Measurements from ENCODE around the gene CENPVL1.
"Not testable (repeated sequence)": the region's sequence is repeated elsewhere in the genome, so short reads cannot be mapped to it uniquely, and the experiment has no call there.

Gene CENPVL1

DNA sequence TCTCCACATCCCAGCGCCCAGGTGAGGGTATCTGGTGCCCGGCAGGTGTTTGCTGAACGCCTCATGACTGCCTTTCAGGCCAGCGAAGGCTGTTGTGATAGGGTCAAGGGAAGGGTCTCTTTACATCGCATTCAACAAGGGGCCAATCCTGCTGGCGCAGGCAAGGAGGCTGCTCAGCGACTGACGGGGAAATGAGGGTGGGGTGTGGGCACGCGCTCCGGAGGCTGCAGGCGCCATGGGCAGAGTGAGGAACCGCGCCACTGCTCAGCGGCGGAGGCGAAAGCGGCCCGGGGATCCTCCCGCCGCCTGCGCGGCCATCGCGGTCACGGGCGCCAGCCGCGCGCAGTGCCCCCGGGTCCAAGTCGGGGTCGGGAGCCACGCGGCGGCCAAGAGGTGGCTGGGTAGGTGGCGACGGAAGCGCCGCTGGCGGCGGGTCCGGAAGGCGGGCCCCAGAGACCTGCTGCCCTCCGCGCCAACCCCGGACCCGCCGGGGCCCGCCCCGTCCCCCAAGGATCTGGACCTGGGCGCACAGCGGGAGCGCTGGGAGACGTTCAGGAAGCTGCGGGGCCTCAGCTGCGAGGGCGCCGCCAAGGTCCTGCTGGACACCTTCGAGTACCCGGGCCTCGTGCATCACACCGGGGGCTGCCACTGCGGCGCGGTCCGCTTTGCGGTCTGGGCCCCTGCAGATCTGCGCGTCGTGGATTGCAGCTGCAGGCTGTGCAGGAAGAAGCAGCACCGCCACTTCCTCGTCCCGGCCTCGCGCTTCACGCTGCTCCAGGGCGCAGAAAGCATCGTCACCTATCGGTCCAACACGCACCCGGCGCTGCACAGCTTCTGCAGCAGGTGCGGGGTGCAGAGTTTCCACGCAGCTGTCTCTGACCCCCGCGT is at the start of gene CENPVL1:
Gene CENPVL1, plus strand, starts transcription at position 236 of the 888 bp plus-strand sequence. Its CDS starts 0 bp downstream, at position 236.
- DNase-seq: not testable (repeated sequence)

DNA sequence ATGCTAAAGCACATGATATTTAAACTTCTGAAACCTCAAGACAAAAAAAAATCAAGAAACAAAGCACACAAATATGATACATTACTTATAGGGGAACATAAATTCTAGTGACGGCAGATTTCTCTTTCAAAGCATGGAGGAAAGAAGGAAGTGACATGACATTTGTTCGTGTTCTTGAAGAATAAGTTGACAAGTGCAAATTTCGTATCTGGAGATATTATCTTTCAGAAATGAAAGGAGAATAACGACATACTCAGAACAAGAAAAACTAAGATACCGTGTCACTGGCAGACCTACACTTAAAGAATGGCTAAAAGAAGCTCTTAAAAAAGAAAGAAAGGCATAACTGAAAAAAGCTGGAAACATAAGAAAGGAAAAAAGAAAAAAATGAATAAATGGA is 44.3 kb upstream of the CENPVL1 start:
- DNase-seq: no peak

GRCh38 chrX:51679689-51680433 is 30.5 kb upstream of the CENPVL1 start:
- not testable (repeated sequence) for DNase-seq

GRCh38 chrX:51681808-51682719 is 28.2 kb upstream of the CENPVL1 start:
- not testable (repeated sequence) for DNase-seq

DNA sequence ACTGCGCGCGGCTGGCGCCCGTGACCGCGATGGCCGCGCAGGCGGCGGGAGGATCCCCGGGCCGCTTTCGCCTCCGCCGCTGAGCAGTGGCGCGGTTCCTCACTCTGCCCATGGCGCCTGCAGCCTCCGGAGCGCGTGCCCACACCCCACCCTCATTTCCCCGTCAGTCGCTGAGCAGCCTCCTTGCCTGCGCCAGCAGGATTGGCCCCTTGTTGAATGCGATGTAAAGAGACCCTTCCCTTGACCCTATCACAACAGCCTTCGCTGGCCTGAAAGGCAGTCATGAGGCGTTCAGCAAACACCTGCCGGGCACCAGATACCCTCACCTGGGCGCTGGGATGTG is 27.6 kb upstream of the CENPVL1 start, which contains the start of gene CENPVL2:
Gene CENPVL2, minus strand, starts transcription at position 112 of the 343 bp plus-strand sequence. Its CDS starts 0 bp downstream, at position 112.
- not testable (repeated sequence) for DNase-seq

GRCh38 chrX:51694254-51694653 is 16.1 kb upstream of the CENPVL1 start:
- no peak for DNase-seq

GRCh38 chrX:51697397-51697796 is 12.9 kb upstream of the CENPVL1 start:
- DNase-seq: no peak

DNA sequence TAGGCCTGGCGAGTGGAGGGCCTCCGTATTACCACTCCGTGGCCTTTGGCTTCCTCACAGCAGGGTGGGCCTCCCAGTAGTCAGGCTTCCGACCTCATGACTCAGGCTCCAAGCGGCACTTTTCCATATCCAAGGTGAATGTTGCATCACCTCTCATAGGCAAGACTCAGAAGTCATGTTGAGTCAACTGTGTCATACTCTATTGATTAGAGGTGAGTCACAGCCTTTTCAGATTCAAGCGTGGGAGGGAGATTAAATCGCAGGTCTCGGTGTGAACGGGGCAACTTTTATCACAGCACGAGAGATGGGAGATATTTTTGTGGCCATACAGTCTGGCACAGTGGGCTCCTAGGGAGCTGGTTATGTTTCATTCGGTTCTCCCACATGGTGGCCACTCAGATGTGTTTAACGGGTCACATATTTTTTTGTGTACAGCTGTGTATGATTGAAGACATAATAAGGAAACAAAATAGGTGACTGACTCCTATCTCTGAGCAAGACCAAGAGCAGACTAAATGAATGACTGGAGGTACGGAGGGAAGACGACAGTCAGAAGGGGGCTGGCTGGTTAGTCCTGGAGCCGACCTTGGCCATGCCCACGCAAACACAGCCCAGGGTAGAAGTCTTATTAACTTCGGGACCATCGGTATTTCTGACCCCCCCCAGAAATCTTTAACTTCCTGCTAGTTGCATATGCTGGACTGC is 2.8 kb downstream of the CENPVL1 start:
- DNase-seq: not testable (repeated sequence)

GRCh38 chrX:51728202-51728601 is 17.9 kb downstream of the CENPVL1 start:
- DNase-seq: no peak

DNA sequence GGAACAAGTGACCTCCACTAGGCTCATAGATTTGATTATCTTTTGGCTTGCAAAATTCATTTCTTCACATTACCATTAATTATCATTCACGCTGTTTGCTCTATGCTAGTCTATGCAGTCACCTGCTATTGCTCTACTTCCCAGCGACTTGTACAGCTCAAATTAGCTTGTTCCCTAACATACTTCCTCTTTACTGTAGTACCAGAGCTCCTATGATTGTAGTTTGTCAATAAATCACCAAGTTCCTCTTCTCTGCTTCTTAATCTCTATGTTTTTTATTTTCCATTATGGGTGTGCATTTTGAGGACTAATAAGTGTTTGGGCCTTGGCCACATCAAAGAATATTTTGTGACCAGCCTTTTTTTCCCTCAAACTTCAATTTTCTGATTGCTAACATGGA is 26.8 kb downstream of the CENPVL1 start:
- no peak for DNase-seq

- DNase-seq: no peak
These were observed 32.3 kb downstream of the CENPVL1 start for GRCh38 chrX:51742586-51742985.

GRCh38 chrX:51743179-51743957 is 33.1 kb downstream of the CENPVL1 start, which contains the start of gene GSPT2:
Gene GSPT2 (plus strand): TSS chrX:51743442. CDS start chrX:51743627, 185 bp downstream.
- peak; percentile 83 for DNase-seq

- no peak for DNase-seq
These were observed 37.4 kb downstream of the CENPVL1 start for GRCh38 chrX:51747671-51748070.

- no peak for DNase-seq
These were observed 48.9 kb downstream of the CENPVL1 start for GRCh38 chrX:51759055-51759839.

DNA sequence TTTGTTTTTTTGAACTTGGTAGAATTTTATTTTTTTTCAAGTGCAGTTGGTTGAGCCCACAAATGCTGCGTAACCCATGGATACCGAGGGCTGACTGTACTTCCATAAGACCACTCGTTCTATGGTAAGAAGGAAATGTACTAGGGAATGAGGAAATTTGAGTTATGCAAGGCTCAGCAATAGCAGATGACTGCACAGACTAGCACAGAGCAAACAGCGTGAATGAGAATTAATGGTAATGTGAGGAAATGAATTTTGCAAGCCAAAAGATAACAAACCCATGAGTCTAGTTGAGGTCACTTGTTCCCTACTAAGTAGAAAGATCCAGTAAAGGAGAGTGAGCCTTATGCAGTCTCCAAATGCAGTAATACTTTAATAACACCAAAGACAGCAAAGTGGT is 50.3 kb downstream of the CENPVL1 start:
- DNase-seq: no peak
